HEK293 (cell line): ENCODE data around the gene CDC14A.

Experiments
- BCL11A ChIP-seq: fragments of 450-650 bp; formaldehyde crosslinking; IDR thresholded peaks from 2 replicates; pipeline ENCODE4 v1.5.1; 2016; ENCODE audit warnings: low read depth, missing biosample characterization, missing genetic modification characterization
- ZNF366 ChIP-seq: fragments of 450-650 bp; formaldehyde crosslinking; conservative IDR thresholded peaks from 2 replicates; pipeline ENCODE4 v1.5.1; 2016; ENCODE audit warnings: missing biosample characterization, missing genetic modification characterization
- ZNF629 ChIP-seq: fragments of 450-650 bp; formaldehyde crosslinking; IDR thresholded peaks from 2 replicates; pipeline ENCODE4 v1.5.1; 2017; ENCODE audit warnings: missing biosample characterization, missing genetic modification characterization
- TF ChIP-seq, protein P1 (sequence below): fragments of 450-650 bp; formaldehyde crosslinking; IDR thresholded peaks from 2 replicates; pipeline ENCODE4 v1.5.1; 2016; ENCODE audit warnings: missing biosample characterization, missing genetic modification characterization

DNA sequence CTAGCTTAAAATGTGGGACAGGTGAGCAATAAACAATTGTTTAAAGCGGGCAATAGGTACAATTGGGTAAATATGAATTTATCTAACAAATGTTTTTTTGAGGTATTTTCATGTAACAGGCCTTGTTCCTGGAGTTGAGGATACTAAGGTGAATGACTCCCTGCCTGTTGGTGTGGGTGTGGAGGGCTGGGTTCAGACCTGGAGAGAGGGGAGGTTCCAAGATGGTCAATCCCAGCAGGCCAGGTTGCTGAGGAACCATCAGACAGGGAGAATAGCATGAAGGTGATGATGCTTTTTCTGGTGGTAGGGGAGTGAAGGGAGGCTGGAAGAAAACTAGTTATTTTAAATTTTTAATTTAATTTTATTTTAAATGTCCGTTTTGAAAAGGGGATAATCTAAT lies 46.3 kb downstream of the CDC14A start:
- TF ChIP-seq BCL11A (tag by site-specific recombination) (no peak), ZNF366 (tag by site-specific recombination) (no peak), ZNF629 (tag by site-specific recombination) (no peak)
- TF ChIP-seq, protein P1, sequence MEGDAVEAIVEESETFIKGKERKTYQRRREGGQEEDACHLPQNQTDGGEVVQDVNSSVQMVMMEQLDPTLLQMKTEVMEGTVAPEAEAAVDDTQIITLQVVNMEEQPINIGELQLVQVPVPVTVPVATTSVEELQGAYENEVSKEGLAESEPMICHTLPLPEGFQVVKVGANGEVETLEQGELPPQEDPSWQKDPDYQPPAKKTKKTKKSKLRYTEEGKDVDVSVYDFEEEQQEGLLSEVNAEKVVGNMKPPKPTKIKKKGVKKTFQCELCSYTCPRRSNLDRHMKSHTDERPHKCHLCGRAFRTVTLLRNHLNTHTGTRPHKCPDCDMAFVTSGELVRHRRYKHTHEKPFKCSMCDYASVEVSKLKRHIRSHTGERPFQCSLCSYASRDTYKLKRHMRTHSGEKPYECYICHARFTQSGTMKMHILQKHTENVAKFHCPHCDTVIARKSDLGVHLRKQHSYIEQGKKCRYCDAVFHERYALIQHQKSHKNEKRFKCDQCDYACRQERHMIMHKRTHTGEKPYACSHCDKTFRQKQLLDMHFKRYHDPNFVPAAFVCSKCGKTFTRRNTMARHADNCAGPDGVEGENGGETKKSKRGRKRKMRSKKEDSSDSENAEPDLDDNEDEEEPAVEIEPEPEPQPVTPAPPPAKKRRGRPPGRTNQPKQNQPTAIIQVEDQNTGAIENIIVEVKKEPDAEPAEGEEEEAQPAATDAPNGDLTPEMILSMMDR (tag by site-specific recombination), result no peak
